HL-60 (cell line): Measurements from ENCODE around the gene NOS3.

Source experiments
- DNase-seq, 2 experiments: peaks; one replicate each; pipeline ENCODE4 v3.0.0-alpha.2; 2010 to 2020; ENCODE audit warnings: low read depth in 1 of 2, low spot score in 1 of 2
- H3K27ac ChIP-seq: fragments of 250-450 bp; sonication (Bioruptor Pico); replicated peaks from 2 replicates; pipeline ENCODE4 v1.5.1; 2020; ENCODE audit warnings: mild to moderate bottlenecking, moderate library complexity
- H3K27me3 ChIP-seq: fragments of 250-450 bp; sonication (Bioruptor Pico); 2 replicates; pipeline ENCODE4 v1.5.1; 2021; ENCODE audit warnings: mild to moderate bottlenecking, moderate library complexity; ENCODE audit not compliant: insufficient read depth, poor library complexity, severe bottlenecking
- H3K4me3 ChIP-seq: replicated peaks from 2 replicates; pipeline ENCODE4 v1.5.1; 2011; ENCODE audit warnings: mild to moderate bottlenecking, control low read depth, low read length; ENCODE audit not compliant: insufficient read depth
- CTCF ChIP-seq: IDR thresholded peaks from one replicate; pipeline ENCODE4 v1.5.1; 2011; ENCODE audit warnings: low read length, control low read depth, inconsistent platforms; ENCODE audit not compliant: insufficient read depth
- GABPA ChIP-seq: IDR thresholded peaks from 2 replicates; pipeline ENCODE4 v1.6.1; 2012; ENCODE audit warnings: low read depth
- POLR2AphosphoS5 ChIP-seq: IDR thresholded peaks from 2 replicates; pipeline ENCODE4 v1.6.1; 2012; ENCODE audit warnings: low read depth
- REST ChIP-seq: IDR thresholded peaks from 2 replicates; pipeline ENCODE4 v1.6.1; 2012; ENCODE audit warnings: low read depth; ENCODE audit not compliant: insufficient replicate concordance
- SPI1 ChIP-seq: IDR thresholded peaks from 2 replicates; pipeline ENCODE4 v1.6.1; 2012; ENCODE audit warnings: low read depth, mild to moderate bottlenecking, borderline replicate concordance

Gene NOS3

DNA sequence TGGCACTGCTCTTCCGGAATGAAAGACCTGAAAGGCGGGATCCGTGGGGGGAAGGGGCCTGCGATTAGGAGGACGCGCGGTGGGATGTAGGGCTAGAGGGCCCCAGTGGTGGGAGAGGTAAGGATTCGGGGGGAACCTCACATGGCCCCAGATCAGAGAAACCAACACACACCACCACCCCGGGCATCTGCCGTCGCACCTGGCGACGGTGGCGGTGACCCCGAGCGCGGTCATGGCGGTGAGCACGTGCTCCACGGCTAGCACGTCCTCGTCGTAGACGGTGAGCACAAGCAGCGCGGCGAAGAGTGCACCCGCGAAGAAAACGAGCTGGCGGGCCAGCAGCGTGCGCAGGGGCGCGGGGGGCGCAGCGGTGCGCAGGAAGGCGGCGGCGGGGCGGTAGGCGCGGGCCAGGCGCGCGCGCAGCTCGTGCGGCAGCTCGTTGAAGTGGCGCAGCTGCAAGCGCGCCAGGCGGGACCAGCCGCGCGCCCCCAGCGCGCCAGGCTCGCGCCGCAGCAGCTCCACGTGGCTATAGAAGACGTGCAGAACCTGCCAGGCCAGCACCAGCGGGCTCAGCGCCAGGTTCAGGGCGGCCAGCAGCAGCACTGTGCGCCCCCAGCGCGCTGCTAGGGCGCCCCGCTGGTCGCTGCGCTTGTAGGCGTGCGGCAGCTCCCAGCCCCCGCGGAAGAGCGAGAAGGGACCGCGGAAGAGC lies 27.8 kb downstream of the NOS3 start:
- H3K27ac ChIP-seq, result no peak overlapping the region
- peaks cover 18% of the 10 kb centered on the region for H3K27me3 ChIP-seq
- no peak overlapping the region; the same call in 1 of the 2 replicates for H3K4me3 ChIP-seq
- DNase-seq, result no peak
- no peak for TF ChIP-seq REST

GRCh38 chr7:151019130-151019447 lies 28.3 kb downstream of the NOS3 start:
- Histone ChIP-seq H3K27ac (no peak overlapping the region), H3K27me3 (peaks cover 18% of the 10 kb centered on the region), H3K4me3 (no peak overlapping the region)
- TF ChIP-seq POLR2AphosphoS5, result no peak
- no peak for TF ChIP-seq GABPA
- no peak for TF ChIP-seq SPI1
- TF ChIP-seq REST, result no peak
- TF ChIP-seq CTCF, result no peak
- no peak for DNase-seq

GRCh38 chr7:151020231-151020630 lies 29.4 kb downstream of the NOS3 start:
- DNase-seq, result no peak
- Histone ChIP-seq H3K27ac (no peak overlapping the region), H3K4me3 (no peak overlapping the region), H3K27me3 (peaks cover 18% of the 10 kb centered on the region)
- no peak for TF ChIP-seq GABPA
- TF ChIP-seq POLR2AphosphoS5, result no peak
- no peak for TF ChIP-seq SPI1
- TF ChIP-seq REST, result no peak
- no peak for TF ChIP-seq CTCF
